ENCODE results near the gene INPP5J. TPM values are rescaled to one million over a fixed set of nuclear protein-coding genes. Genes with fewer than 3 reads are reported as not detected.

INPP5J gene
- total and polyA plus RNA-seq, 2 of the 13 experiments (the other 11 are each of a cell fraction or from before 2014, with no cell fraction given): 0.24 to 1.1 TPM

- TF ChIP-seq ZNF414 (CRISPR knock-in tag; IDR thresholded peaks at IDR 0.05): no peak
- no peak for TF ChIP-seq ARID3A (IDR thresholded peaks at IDR 0.05; ENCODE audit: low read depth, low read length)
- TF ChIP-seq PRMT3 (CRISPR knock-in tag; IDR thresholded peaks at IDR 0.05; ENCODE audit: borderline replicate concordance, low read depth): no peak
- TF ChIP-seq ZFP82 (CRISPR knock-in tag; IDR thresholded peaks at IDR 0.05; ENCODE audit: borderline replicate concordance): no peak
- TF ChIP-seq NONO (IDR thresholded peaks at IDR 0.05): no peak
- no peak for TF ChIP-seq NONO (CRISPR knock-in tag; conservative IDR thresholded peaks at IDR 0.05)
- no peak for TF ChIP-seq ARNT2 (CRISPR knock-in tag; IDR thresholded peaks at IDR 0.05; ENCODE audit: low read depth)
- TF ChIP-seq PAWR (CRISPR knock-in tag; IDR thresholded peaks at IDR 0.05; ENCODE audit: borderline replicate concordance): no peak
- TF ChIP-seq ATF7 (IDR thresholded peaks at IDR 0.05): no peak
- no peak for TF ChIP-seq ATF7 (CRISPR knock-in tag; IDR thresholded peaks at IDR 0.05)
- TF ChIP-seq ZNF83 (CRISPR knock-in tag; IDR thresholded peaks at IDR 0.05; ENCODE audit: borderline replicate concordance): no peak
- TF ChIP-seq ZNF564 (CRISPR knock-in tag; IDR thresholded peaks at IDR 0.05): no peak
- TF ChIP-seq HOXA9 (CRISPR knock-in tag; IDR thresholded peaks at IDR 0.05; ENCODE audit: borderline replicate concordance): no peak
- TF ChIP-seq ZNF615 (CRISPR knock-in tag; IDR thresholded peaks at IDR 0.05; ENCODE audit: borderline replicate concordance): no peak
- TF ChIP-seq ZNF878 (CRISPR knock-in tag; IDR thresholded peaks at IDR 0.05): no peak
Measured at GRCh38 chr22:31184015-31184414, 61.2 kb downstream of the INPP5J start (continued).

MicroRNAs encoded within 50 kb of the gene (microRNA counts, 767-probe panel; counts per million panel counts)
- not detected for microRNA hsa-miR-3928

Small RNA genes lying within 50 kb of the gene (microRNA-seq; reads per million reads assigned to microRNA genes)
- 2.9 reads per million, percentile 19 among the genes with 10 or more reads in this experiment for gene MIR3928

Small RNA genes lying within 50 kb of the gene (small RNA-seq; reads per million reads assigned to genes)
- 0 reads per million in 3 experiments for gene MIR3928 (ENCODE audit: insufficient read depth in 2 of 3, insufficient read length in 3 of 3, low read depth in 2 of 3, low replicate concordance in 1 of 3)

Other genes starting within 250 kb of the INPP5J start
- gene MORC2, start 154.2 kb upstream of the INPP5J start, total RNA-seq (2016; rRNA removed; fragmentation: Illumina TruSeq; extraction: Trizol): 18.3 and 28.2 TPM in 2 replicates
- 11.9 and 17.8 TPM in 2 replicates for gene MORC2, start 154.2 kb upstream of the INPP5J start, polyA plus RNA-seq (2011; rRNA removed)
- 32.8 and 35.2 TPM in 2 replicates for gene TUG1, start 153.7 kb upstream of the INPP5J start, total RNA-seq (2016; rRNA removed; fragmentation: Illumina TruSeq; extraction: Trizol)
- gene TUG1, start 153.7 kb upstream of the INPP5J start, polyA plus RNA-seq (2011; rRNA removed): 101 and 122 TPM in 2 replicates
- 6.9 and 14.7 TPM in 2 replicates for gene SMTN, start 41.6 kb upstream of the INPP5J start, total RNA-seq (2016; rRNA removed; fragmentation: Illumina TruSeq; extraction: Trizol)
- 24.2 and 26.1 TPM in 2 replicates for gene SMTN, start 41.6 kb upstream of the INPP5J start, polyA plus RNA-seq (2011; rRNA removed)
- 2.4 and 4.1 TPM in 2 replicates for gene SELENOM, start 15.4 kb upstream of the INPP5J start, total RNA-seq (2016; rRNA removed; fragmentation: Illumina TruSeq; extraction: Trizol)
- 4.3 and 5.5 TPM in 2 replicates for gene SELENOM, start 15.4 kb upstream of the INPP5J start, polyA plus RNA-seq (2011; rRNA removed)
- 0.11 and 0.42 TPM in 2 replicates for gene PLA2G3, start 17.5 kb downstream of the INPP5J start, total RNA-seq (2016; rRNA removed; fragmentation: Illumina TruSeq; extraction: Trizol)
- gene PLA2G3, start 17.5 kb downstream of the INPP5J start, polyA plus RNA-seq (2011; rRNA removed): 0.12 and 0.24 TPM in 2 replicates
- 21.4 and 28.8 TPM in 2 replicates for gene RNF185, start 37.2 kb downstream of the INPP5J start, total RNA-seq (2016; rRNA removed; fragmentation: Illumina TruSeq; extraction: Trizol)
- gene RNF185, start 37.2 kb downstream of the INPP5J start, polyA plus RNA-seq (2011; rRNA removed): 26.4 and 27.5 TPM in 2 replicates
- 25.9 and 29.8 TPM in 2 replicates for gene LIMK2, start 89.3 kb downstream of the INPP5J start, total RNA-seq (2016; rRNA removed; fragmentation: Illumina TruSeq; extraction: Trizol)
- gene LIMK2, start 89.3 kb downstream of the INPP5J start, polyA plus RNA-seq (2011; rRNA removed): 20.9 and 22.2 TPM in 2 replicates
- gene PIK3IP1, start 169.5 kb downstream of the INPP5J start, total RNA-seq (2016; rRNA removed; fragmentation: Illumina TruSeq; extraction: Trizol): 0.44 and 1.3 TPM in 2 replicates
- gene PIK3IP1, start 169.5 kb downstream of the INPP5J start, polyA plus RNA-seq (2011; rRNA removed): 2.5 and 5.3 TPM in 2 replicates
- 30.4 and 30.5 TPM in 2 replicates for gene PATZ1, start 223.4 kb downstream of the INPP5J start, total RNA-seq (2016; rRNA removed; fragmentation: Illumina TruSeq; extraction: Trizol)
- gene PATZ1, start 223.4 kb downstream of the INPP5J start, polyA plus RNA-seq (2011; rRNA removed): 24.9 and 26.6 TPM in 2 replicates